Ascending aorta (tissue), 2 donors: Measurements from ENCODE around the gene ARHGAP24. TPM values are rescaled to one million over a fixed set of nuclear protein-coding genes. Genes with fewer than 3 reads are reported as not detected.
A peak's percentile ranks its signal among the peaks of the same experiment; 100 is the strongest.

ENCODE experiments used
- DNase-seq, 2 donors: peaks; one replicate each; pipeline ENCODE4 v3.0.0-alpha.2; 2019; ENCODE audit warnings: low spot score in 2 of 2
- H3K27ac ChIP-seq, 2 donors: fragments of 200-600 bp; sonication (generic); one replicate each; pipeline ENCODE4 v1.5.1; 2016 to 2017; ENCODE audit warnings: mild to moderate bottlenecking in 1 of 2
- H3K27me3 ChIP-seq: fragments of 200-600 bp; sonication (generic); one replicate; pipeline ENCODE4 v1.5.1; 2017
- H3K36me3 ChIP-seq, 2 donors: fragments of 200-600 bp; sonication (generic); one replicate each; pipeline ENCODE4 v1.5.1; 2016
- H3K4me1 ChIP-seq, 2 donors: fragments of 200-600 bp; sonication (generic); one replicate each; pipeline ENCODE4 v1.5.1; 2016 to 2017; ENCODE audit warnings: mild to moderate bottlenecking in 1 of 2
- H3K4me3 ChIP-seq, 2 donors: fragments of 200-600 bp; sonication (generic); one replicate each; pipeline ENCODE4 v1.5.1; 2016 to 2017; ENCODE audit warnings: mild to moderate bottlenecking in 1 of 2
- H3K9me3 ChIP-seq, 2 donors: fragments of 200-600 bp; sonication (generic); one replicate each; pipeline ENCODE4 v1.5.1; 2016
- CTCF ChIP-seq, 3 experiments: fragments of 200-600 bp in 2 of 3; fragments of 450-650 bp in 1 of 3; sonication (generic) in 2 of 3; IDR thresholded peaks; one replicate each; pipeline ENCODE4 v1.5.1; 2016 to 2019; ENCODE audit warnings: antibody characterized with exemption in 3 of 3, mild to moderate bottlenecking in 1 of 3, moderate library complexity in 1 of 3
- intact Hi-C: fragments of 100-400 bp; cut with DNase I; formaldehyde crosslinking; loops from one replicate; pipeline ENCODE4 v1.15.1; 2023
- total RNA-seq: library from RNA; depleted of rRNA; stranded (reverse); fragments of >200 nt; gene quantifications from one replicate; pipeline ENCODE4 v1.1.0, GENCODE V29; 2016

The ARHGAP24 gene
- total RNA-seq, 1 donor from 2014 or later: 13.9 TPM

GRCh38 chr4:85780664-85781063 is 305.7 kb downstream of the ARHGAP24 start:
- intact Hi-C loops: loop anchor here (5.0 to 10.0 kb wide), 2 partner anchors 87 to 1154 kb away; partner anchors contain the start of gene AFF1
- no peaks in the 10 kb centered on the region for H3K27me3 ChIP-seq
- H3K4me1 ChIP-seq: peaks cover 0 to 18% of the 10 kb centered on the region in 2 donors
- H3K36me3 ChIP-seq: no peaks in the 10 kb centered on the region
- H3K4me3 ChIP-seq: peak overlapping the region; percentile 28 to 60
- no peak for DNase-seq
- H3K9me3 ChIP-seq: no peaks in the 10 kb centered on the region
- no peak for TF ChIP-seq CTCF (IDR thresholded peaks at IDR 0.05)
- H3K27ac ChIP-seq: peak overlapping the region; percentile 51 to 79

DNA sequence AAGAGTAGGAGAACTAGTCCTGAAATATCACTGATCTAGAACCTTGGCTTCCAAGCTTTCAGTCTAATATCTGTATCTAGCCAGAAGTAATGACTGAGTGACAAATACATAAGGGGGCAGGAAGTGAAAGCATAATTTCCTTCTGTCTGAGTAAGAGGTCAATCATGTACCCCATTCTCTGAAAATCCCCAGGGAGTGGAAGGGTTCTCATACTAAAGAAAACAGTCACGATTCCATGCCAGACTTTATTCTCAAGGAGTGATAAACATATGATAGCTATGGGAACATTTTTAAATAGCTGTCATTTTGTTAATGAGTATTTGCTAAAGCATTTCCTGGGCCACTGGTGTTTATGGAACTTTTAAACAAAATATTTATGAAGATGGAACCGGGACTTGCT is 308.5 kb downstream of the ARHGAP24 start:
- intact Hi-C loops: loop anchor here (5.0 to 10.0 kb wide), 2 partner anchors 84 to 1151 kb away; partner anchors contain the start of gene AFF1
- no peak overlapping the region for H3K4me3 ChIP-seq
- H3K4me1 ChIP-seq: peaks cover 2 to 20% of the 10 kb centered on the region in 2 donors
- no peaks in the 10 kb centered on the region for H3K9me3 ChIP-seq
- peak overlapping the region; percentile 50 to 65 for H3K27ac ChIP-seq
- TF ChIP-seq CTCF (IDR thresholded peaks at IDR 0.05): no peak
- DNase-seq: no peak
- H3K36me3 ChIP-seq: no peaks in the 10 kb centered on the region
- H3K27me3 ChIP-seq: no peaks in the 10 kb centered on the region

DNA sequence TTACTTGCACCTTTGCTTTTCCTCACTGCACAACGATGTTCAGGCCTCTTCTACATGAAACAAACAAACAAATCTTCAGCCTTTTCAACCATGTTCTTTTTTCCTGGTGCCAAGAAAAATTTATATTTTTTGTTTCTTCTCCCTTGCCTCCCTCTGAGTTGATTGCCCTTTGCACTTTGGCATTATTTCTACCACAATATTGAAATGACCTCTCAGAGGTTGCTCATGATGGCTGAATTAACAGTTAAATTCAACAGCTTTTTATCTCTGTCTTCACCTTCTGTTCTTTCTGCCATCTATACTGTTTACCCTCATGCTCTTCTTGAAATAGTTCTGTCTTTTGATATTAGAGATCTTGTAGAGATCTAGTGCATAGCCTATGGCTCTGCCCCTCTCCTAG is 308.9 kb downstream of the ARHGAP24 start:
- intact Hi-C loops: loop anchor here (5.0 to 10.0 kb wide), 2 partner anchors 83 to 1151 kb away; partner anchors contain the start of gene AFF1
- no peak for TF ChIP-seq CTCF (IDR thresholded peaks at IDR 0.05)
- Histone ChIP-seq H3K4me3 (no peak overlapping the region), H3K27ac (peak overlapping the region; percentile 50 to 65), H3K4me1 (peaks cover 2 to 20% of the 10 kb centered on the region in 2 donors), H3K36me3 (no peaks in the 10 kb centered on the region), H3K27me3 (no peaks in the 10 kb centered on the region), H3K9me3 (no peaks in the 10 kb centered on the region)
- no peak for DNase-seq

- H3K4me1 ChIP-seq: peaks cover 2 to 21% of the 10 kb centered on the region in 2 donors
- H3K36me3 ChIP-seq: no peaks in the 10 kb centered on the region
- peak overlapping the region; percentile 50 to 65 for H3K27ac ChIP-seq
- no peak overlapping the region for H3K4me3 ChIP-seq
- DNase-seq: no peak
- H3K9me3 ChIP-seq: no peaks in the 10 kb centered on the region
- intact Hi-C loops: loop anchor here (5.0 to 10.0 kb wide), 2 partner anchors 83 to 1150 kb away; partner anchors contain the start of gene AFF1
- H3K27me3 ChIP-seq: no peaks in the 10 kb centered on the region
- TF ChIP-seq CTCF (IDR thresholded peaks at IDR 0.05): no peak
Measured at GRCh38 chr4:85784348-85784747, 309.4 kb downstream of the ARHGAP24 start.

DNA sequence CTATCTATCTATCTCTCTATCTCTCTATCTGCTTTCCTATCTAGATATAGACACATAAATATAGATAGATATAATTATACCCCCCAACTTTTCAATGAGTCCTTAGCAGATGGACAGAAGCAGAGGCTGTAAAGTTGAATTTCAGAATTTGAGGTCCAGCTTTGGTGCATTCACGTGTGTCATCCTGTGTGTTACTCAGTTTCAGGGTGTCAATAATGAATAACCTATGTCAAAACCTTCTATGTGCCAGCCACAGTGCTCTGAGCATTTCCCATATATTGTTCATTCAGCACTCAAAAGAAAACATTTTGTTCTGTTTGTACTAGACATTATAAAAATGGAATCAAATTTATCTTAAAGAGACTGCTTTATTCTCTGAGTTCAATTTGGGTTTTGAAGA is 310.0 kb downstream of the ARHGAP24 start:
- Histone ChIP-seq H3K36me3 (no peaks in the 10 kb centered on the region), H3K4me1 (peaks cover 2 to 24% of the 10 kb centered on the region in 2 donors), H3K4me3 (no peak overlapping the region), H3K27ac (peak overlapping the region; percentile 50 to 65), H3K27me3 (no peaks in the 10 kb centered on the region), H3K9me3 (no peaks in the 10 kb centered on the region)
- DNase-seq: no peak
- intact Hi-C loops: loop anchor here (5.0 to 10.0 kb wide), 2 partner anchors 82 to 1150 kb away; partner anchors contain the start of gene AFF1
- no peak for TF ChIP-seq CTCF (IDR thresholded peaks at IDR 0.05)
